ENCODE data around the gene DLG3.

DLG3 gene

GRCh38 chrX:70527610-70528345, 83.1 kb downstream of the DLG3 start:
- DNase-seq = no peak

- no peak for DNase-seq
These were observed 90.6 kb downstream of the DLG3 start for GRCh38 chrX:70535198-70535597.

- DNase-seq = no peak
These were observed 104.8 kb downstream of the DLG3 start for GRCh38 chrX:70549429-70549828.

- DNase-seq = no peak
These were observed 107.6 kb downstream of the DLG3 start for GRCh38 chrX:70552130-70552704.

- no peak for DNase-seq
These were observed 108.9 kb downstream of the DLG3 start for GRCh38 chrX:70553516-70553915.

- no peak for DNase-seq
These were observed 109.4 kb downstream of the DLG3 start for GRCh38 chrX:70554081-70554480.

GRCh38 chrX:70554523-70554922, 109.9 kb downstream of the DLG3 start:
- no peak for DNase-seq

- no peak for DNase-seq
These were observed 110.3 kb downstream of the DLG3 start for GRCh38 chrX:70554948-70555347.
